ENCODE results near the gene RALGAPA1.

- TF ChIP-seq, protein P1, sequence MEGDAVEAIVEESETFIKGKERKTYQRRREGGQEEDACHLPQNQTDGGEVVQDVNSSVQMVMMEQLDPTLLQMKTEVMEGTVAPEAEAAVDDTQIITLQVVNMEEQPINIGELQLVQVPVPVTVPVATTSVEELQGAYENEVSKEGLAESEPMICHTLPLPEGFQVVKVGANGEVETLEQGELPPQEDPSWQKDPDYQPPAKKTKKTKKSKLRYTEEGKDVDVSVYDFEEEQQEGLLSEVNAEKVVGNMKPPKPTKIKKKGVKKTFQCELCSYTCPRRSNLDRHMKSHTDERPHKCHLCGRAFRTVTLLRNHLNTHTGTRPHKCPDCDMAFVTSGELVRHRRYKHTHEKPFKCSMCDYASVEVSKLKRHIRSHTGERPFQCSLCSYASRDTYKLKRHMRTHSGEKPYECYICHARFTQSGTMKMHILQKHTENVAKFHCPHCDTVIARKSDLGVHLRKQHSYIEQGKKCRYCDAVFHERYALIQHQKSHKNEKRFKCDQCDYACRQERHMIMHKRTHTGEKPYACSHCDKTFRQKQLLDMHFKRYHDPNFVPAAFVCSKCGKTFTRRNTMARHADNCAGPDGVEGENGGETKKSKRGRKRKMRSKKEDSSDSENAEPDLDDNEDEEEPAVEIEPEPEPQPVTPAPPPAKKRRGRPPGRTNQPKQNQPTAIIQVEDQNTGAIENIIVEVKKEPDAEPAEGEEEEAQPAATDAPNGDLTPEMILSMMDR (IDR thresholded peaks at IDR 0.05; ENCODE audit: low read depth, low read length) = no peak
- TF ChIP-seq MAX (IDR thresholded peaks at IDR 0.05; ENCODE audit: low read depth, low read length) = no peak
Measured at GRCh38 chr14:35712466-35712865, 96.6 kb downstream of the RALGAPA1 start.

Measured in NB4 (cell line).